HFF-Myc (cell line): Measurements from ENCODE around the gene PASK.

Source experiments
- DNase-seq: peaks from one replicate; pipeline ENCODE4 v3.0.0-alpha.2; 2011; ENCODE audit warnings: low read depth; ENCODE audit errors: extremely low read depth
- H3K4me3 ChIP-seq: replicated peaks from 2 replicates; pipeline ENCODE4 v1.5.1; 2011; ENCODE audit warnings: low read depth, mild to moderate bottlenecking, control low read depth, low read length
- TF ChIP-seq, protein P1 (sequence below): IDR thresholded peaks from 2 replicates; pipeline ENCODE4 v1.5.1; 2012; ENCODE audit warnings: mild to moderate bottlenecking, low read depth, low read length, control low read depth; ENCODE audit errors: missing control alignments

Gene PASK

DNA sequence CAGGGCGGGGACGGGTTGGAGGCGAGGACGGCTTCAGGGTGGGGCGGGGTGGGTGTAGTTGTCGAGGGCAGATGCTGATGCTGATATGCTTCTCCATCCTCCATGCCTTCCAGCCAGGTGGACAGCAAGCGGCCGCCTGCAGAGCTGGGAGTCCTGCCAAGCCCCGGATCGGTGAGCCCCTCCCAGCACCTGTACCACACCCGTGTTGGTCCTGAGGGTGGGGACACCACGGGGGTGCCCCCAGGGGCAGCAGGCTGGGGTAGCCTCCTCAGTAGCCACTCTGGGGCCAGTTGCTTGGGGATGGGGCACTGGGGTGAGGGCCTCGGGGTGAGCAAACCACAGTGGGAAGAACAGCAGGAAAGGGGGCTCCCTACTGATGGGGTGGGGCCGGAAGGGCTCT is 41.8 kb upstream of the PASK start:
- DNase-seq: no peak
- H3K4me3 ChIP-seq: no peak overlapping the region
- TF ChIP-seq, protein P1, sequence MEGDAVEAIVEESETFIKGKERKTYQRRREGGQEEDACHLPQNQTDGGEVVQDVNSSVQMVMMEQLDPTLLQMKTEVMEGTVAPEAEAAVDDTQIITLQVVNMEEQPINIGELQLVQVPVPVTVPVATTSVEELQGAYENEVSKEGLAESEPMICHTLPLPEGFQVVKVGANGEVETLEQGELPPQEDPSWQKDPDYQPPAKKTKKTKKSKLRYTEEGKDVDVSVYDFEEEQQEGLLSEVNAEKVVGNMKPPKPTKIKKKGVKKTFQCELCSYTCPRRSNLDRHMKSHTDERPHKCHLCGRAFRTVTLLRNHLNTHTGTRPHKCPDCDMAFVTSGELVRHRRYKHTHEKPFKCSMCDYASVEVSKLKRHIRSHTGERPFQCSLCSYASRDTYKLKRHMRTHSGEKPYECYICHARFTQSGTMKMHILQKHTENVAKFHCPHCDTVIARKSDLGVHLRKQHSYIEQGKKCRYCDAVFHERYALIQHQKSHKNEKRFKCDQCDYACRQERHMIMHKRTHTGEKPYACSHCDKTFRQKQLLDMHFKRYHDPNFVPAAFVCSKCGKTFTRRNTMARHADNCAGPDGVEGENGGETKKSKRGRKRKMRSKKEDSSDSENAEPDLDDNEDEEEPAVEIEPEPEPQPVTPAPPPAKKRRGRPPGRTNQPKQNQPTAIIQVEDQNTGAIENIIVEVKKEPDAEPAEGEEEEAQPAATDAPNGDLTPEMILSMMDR: no peak

DNA sequence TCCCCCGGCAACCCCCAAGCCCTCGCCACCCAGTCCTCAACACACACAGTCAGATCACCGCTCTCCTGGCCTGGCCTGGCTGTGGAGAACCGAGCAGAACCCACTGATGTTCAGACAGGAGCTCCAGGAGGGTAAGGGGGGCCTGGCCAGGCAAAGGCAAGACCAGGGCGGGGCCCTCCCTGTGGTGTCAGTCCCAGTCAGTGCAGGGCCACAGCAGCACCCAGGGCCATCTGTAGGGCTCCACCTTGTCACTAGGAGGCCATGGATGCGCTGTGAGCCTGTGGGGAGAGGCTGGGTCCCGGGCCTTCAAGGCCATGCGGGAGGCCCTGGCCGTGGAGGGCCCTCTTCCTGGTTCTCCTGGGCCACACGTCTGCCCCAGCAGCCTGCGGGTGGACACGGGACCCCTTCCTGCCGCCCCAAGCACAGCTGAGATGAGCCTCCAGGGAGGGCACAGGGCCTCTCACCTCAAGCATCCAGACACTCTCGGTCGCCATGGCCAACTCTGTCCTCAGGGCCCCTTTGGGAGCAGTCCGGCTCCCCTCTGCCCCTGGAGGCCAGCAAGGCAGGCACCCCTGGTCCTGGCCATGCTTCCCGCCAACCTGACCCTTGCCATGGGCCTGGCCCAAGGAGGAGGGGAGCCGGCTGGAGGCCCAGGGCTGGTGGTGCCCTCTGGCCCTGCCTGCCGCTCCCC is 41.2 kb upstream of the PASK start:
- no peak for DNase-seq
- H3K4me3 ChIP-seq: no peak overlapping the region
- TF ChIP-seq, protein P1: no peak

DNA sequence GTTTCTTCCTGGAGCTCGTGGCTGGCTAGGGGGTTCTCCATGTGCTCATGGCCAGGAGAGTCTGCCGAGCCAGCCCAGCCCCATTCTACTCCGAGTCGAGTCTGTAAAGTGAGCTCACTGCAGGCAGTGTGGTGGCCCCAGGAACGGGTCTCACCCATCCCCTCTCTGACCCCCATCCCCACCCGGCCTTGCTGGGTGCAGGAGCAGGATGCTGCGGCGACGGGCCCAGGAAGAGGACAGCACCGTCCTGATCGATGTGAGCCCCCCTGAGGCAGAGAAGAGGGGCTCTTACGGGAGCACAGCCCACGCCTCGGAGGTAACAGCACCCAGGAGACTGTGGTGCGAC is 40.6 kb upstream of the PASK start:
- no peak overlapping the region for H3K4me3 ChIP-seq
- no peak for DNase-seq
- TF ChIP-seq, protein P1: no peak

DNA sequence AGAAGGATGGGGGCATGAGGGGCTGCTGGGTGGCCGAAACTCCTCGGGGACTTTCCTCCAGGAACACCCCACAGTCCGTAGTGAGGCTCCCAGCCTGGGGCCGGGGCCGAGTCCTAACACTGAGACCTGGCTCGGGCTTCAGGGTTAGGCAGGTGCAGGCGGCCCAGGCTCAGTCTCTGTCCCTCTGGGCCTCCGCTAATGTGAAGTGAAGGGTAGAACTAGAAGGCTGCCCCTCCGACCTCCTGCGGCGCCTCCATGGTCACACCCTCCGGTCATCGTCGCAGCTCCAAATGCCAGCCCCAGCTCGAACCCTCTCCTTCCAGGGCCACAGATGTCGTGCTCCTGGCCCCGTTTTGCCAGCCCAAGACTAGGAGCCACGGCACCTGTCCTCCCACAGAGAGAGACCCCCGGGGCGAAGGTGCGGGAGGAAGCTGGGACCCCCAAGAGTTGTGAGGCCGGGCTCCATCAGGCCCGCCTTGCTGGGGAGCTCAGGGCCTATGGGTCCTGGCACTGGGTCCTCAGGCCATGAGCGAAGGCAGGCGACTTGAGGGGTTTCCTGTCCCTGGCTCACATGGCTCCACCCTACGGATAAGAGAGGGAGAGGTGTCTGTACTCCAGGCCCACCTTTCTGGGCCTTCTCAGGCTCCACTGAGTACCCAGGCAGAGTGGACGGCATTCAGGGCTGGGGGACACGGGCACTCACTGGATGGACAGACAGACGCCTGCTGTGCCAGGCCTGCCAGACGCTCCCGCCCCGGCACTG is 40.0 kb upstream of the PASK start:
- DNase-seq: no peak
- H3K4me3 ChIP-seq: no peak overlapping the region
- TF ChIP-seq, protein P1: no peak

DNA sequence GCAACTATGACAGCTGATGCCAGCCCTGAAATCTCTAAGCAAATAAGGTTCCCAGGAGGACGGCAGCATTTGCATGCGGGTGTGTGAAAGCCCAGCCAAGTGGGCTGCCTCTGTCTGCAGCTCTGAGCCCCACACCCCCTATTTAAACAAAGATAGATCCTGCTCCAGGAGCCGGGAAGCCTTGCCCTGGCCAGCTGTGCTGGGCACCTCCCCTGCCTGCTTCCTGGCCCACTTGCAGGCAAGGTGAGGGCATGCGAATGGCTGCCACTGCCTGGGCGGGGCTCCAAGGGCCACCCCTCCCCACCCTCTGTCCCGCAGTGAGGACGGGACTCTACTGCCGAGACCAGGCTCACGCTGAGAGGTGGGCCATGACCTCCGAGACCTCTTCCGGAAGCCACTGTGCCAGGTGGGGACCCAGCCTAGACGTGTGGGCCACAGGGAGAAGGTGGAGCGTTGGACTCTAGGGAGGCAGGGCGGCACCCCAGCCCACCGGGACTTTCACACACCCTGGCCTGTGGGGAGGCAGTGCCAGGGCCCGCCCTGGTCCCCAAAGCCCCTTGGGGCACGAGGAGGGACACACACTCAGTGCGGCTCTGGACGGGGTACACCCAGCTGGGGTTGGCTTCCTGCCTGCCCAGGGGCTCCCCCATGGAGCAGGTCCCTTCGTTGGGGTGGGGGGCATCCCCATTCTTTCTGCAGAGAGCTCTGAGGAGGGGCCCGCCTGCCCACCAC is 39.3 kb upstream of the PASK start, which contains the start of gene ANO7:
ANO7 (plus strand) TSS at position 317 of the 732 bp plus-strand sequence. CDS start 1,387 bp downstream, outside the sequence.
- H3K4me3 ChIP-seq: no peak within 1 kb of the TSS
- TF ChIP-seq, protein P1: no peak
- DNase-seq: no peak

DNA sequence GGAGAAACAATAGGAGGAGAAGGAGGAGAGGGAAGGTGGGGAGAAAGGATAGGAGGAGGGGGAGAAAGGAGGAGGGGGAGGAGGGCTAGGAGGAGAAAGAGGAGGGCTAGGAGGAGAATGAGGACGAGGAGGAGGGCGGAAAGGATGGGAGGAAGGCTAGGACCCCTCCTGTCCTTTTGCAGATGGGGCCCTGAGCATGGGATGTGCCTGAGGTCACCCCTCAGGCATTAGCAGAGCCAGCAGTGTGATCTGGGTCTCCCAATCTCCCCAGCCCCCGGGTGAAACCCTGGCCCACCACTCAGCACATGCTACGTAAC is 38.6 kb upstream of the PASK start:
- H3K4me3 ChIP-seq: no peak overlapping the region
- TF ChIP-seq, protein P1: no peak
- no peak for DNase-seq
